Activated CD8-positive, alpha-beta memory T cell treated with anti-CD3 and anti-CD28 coated beads for 1 hour (primary cell): ENCODE data around the gene C5orf52.
"Not testable (repeated sequence)": the region's sequence is repeated elsewhere in the genome, so short reads cannot be mapped to it uniquely, and the experiment has no call there.

ENCODE experiments used
- DNase-seq, 2 donors: peaks; one replicate each; pipeline ENCODE4 v3.0.0-alpha.2; 2020; ENCODE audit warnings: low read depth in 1 of 2; ENCODE audit errors: extremely low read depth in 1 of 2

The C5orf52 gene

GRCh38 chr5:157721159-157721558 is 49.8 kb downstream of the C5orf52 start:
- DNase-seq, result no peak

- DNase-seq, result not testable (repeated sequence)
Measured at GRCh38 chr5:157722895-157723294, 51.6 kb downstream of the C5orf52 start.

GRCh38 chr5:157726607-157727006 is 55.3 kb downstream of the C5orf52 start:
- not testable (repeated sequence) for DNase-seq

- not testable (repeated sequence) for DNase-seq
Measured at GRCh38 chr5:157727858-157728257, 56.5 kb downstream of the C5orf52 start.
